Measurements from ENCODE around the gene ALAS1.

- TF ChIP-seq CTCF (IDR thresholded peaks at IDR 0.05) = no peak
- TF ChIP-seq POLR2A (IDR thresholded peaks at IDR 0.05) = no peak
Observed at GRCh38 chr3:52218454-52218853, 20.5 kb downstream of the ALAS1 start.

All from adrenal gland (tissue), 5 donors.